GM12872 (cell line): ENCODE data around the gene NUP37.

Experiments
- TF ChIP-seq, protein P1 (sequence below): IDR thresholded peaks from 3 replicates; pipeline ENCODE4 v1.5.1; 2011; ENCODE audit warnings: low read depth, mild to moderate bottlenecking, low read length, moderate library complexity; ENCODE audit not compliant: insufficient read depth

The NUP37 gene

DNA sequence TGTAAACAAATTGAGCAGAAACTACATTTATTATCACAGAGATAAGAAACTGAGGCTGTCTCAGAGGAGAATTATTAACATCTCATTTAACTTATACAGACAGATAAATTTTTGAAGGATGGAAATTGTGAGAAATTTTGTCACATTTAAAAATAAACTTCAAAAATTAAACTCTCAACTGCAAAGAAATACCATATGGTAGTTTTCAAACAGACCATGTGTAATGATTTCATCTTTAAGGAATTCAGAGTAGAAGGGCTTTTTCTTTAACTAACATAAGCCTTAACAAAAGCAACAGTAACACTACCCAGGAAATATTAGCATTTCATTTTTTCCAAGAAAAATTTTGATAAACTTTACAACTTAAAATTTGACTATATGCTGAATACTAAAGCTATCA, 26.6 kb downstream of the NUP37 start:
- TF ChIP-seq, protein P1, sequence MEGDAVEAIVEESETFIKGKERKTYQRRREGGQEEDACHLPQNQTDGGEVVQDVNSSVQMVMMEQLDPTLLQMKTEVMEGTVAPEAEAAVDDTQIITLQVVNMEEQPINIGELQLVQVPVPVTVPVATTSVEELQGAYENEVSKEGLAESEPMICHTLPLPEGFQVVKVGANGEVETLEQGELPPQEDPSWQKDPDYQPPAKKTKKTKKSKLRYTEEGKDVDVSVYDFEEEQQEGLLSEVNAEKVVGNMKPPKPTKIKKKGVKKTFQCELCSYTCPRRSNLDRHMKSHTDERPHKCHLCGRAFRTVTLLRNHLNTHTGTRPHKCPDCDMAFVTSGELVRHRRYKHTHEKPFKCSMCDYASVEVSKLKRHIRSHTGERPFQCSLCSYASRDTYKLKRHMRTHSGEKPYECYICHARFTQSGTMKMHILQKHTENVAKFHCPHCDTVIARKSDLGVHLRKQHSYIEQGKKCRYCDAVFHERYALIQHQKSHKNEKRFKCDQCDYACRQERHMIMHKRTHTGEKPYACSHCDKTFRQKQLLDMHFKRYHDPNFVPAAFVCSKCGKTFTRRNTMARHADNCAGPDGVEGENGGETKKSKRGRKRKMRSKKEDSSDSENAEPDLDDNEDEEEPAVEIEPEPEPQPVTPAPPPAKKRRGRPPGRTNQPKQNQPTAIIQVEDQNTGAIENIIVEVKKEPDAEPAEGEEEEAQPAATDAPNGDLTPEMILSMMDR: no peak

DNA sequence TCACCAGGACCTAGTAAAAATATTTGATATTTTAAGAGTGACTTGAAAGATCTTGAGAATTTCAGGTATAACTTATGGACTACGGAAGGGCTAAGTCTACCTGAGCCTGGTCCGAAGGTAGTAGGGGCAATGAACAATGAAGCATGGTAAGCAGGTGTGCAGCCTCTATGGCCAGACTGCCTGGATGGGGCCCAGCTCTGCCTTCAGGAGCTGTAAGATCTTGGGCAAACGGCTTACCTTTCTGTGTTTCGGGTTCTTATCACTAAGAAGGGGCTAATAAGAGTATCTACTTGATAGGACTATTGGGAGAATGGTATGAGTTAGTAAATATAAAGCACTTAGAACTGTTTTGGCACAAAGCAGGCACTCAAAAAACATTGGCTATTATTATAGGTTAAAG, 39.1 kb downstream of the NUP37 start:
- TF ChIP-seq, protein P1: no peak

DNA sequence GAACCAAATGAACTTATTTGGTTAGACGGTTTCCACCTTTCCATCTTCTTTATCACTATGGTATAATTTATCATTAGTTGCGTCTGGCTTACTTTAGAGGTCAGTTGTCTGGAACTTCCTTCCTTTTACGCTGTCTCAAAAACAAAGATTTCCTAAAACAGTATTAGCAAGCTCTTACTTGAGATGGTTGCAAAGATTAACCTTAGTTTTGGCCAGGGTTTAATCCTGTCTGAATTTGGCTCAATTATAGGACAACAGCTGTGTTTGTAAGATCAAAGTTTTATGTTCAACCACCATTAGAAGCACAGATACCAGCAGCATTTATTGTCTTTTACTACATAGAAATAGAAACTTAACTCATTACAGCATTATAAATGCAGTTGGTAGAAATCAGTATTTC, 50.2 kb downstream of the NUP37 start:
- TF ChIP-seq, protein P1: no peak

DNA sequence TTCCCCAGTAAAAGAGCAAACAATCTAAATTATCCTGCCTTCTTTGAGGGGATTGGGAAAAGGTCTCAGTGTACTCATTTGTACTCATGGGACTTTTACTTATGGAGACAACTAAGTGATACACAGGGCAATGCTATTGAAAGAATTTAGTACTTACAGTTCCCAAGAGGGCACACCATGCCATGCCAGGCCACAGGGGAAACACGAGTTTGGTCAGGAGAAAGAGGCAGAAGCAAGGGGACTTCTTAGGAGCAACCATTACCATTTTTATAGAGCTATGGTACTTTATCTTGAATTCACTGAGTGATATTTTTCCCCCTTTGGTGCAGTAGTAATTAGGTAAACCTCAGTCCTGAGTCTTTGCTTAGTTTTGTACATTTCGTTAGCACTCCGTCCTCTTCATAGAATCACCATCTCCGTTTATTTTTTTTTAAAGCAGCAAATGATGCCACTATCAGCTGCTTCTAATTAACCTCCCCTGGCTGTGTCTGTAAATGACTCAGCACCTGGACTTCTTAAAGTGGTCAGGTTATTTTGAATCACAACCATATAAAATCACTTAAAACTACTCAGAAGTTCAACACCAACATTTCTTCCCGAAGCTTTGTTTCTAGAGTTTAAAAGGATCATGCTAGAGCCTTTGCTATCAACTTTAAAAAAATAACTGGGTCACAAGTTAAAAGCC, 52.2 kb downstream of the NUP37 start:
- TF ChIP-seq, protein P1: no peak

DNA sequence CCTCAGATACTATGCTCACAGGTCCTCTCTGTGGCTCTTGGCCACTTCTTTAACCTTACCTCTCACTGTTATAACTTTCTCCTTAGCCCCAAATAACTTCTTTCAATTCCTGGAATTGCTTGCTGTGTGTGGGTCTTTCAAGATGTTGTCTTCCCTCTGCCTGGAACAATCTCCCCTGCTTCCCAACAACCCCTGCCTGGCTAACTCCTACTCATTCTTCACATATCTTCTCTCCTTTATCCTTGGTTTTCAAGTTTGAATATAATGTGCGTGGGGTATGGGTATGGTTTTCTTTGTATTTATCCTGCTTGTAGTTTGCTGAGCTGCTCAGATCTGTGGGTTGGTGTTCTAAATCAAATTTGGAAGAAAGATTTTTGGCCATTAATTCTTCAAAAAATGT, 55.4 kb downstream of the NUP37 start:
- TF ChIP-seq, protein P1: no peak

DNA sequence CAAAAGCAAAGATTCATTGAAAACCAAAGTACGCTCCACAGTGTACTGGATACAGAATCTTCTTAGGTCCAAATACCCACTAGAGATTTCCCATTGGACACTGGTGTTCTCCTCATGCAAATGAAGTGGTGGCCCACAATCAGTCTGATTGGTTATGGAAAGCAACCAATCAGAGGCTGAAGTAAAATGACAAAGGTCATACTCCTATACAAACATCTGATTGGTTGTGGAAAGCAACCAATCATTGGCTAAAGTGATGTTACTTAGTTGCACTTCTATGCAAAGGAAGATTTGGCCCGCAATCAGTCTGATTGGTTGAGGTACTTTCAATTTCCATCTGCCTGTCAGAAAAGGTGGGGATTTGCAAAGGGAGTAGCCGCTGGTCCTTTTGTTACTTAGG, 56.8 kb downstream of the NUP37 start:
- TF ChIP-seq, protein P1: no peak

DNA sequence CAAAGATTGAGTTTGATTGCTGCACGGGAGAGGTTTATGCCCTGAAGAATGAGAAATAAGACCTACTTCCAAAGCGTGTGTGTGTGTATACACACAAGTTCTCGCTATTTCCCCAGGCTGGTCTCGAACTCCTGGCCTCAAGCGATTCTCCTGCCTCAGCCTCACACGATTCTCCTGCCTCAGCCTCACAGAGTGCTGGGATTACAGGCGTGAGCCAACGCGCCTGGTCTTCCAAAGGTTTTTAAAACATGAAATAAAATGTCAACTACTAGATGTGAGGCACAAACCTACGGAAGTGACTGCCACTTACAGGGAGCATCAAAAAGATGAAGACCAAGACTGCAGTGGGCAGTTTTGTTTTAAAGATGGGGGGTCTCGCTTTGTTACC, 57.5 kb downstream of the NUP37 start:
- TF ChIP-seq, protein P1: no peak
